GM12874 (cell line): ENCODE data around the gene POLR2A.

Experiments used
- TF ChIP-seq, protein P1 (sequence below): IDR thresholded peaks from 2 replicates; pipeline ENCODE4 v1.5.1; 2011; ENCODE audit warnings: low read depth, mild to moderate bottlenecking, control low read depth, low read length, moderate library complexity; ENCODE audit not compliant: insufficient read depth

POLR2A gene

DNA sequence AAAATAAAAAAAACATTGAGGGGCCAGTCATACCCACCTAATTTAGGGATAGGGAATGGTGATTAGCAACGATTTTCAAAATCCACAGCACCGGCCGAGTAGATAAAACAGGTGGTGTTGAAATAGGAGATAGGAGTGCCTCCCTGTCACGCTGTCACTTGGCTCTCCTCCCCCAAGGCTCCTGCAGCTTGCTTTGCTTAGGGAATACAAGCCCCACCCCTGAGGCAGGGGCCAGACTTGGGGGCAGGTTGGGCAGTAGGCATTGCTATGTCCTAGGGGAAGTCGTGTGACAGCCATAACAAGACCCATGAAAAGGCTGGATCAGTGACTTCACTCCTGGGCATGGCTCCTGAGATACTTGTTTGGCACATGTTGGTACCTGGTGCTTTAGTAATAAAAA is 25.8 kb downstream of the POLR2A start:
- TF ChIP-seq, protein P1, sequence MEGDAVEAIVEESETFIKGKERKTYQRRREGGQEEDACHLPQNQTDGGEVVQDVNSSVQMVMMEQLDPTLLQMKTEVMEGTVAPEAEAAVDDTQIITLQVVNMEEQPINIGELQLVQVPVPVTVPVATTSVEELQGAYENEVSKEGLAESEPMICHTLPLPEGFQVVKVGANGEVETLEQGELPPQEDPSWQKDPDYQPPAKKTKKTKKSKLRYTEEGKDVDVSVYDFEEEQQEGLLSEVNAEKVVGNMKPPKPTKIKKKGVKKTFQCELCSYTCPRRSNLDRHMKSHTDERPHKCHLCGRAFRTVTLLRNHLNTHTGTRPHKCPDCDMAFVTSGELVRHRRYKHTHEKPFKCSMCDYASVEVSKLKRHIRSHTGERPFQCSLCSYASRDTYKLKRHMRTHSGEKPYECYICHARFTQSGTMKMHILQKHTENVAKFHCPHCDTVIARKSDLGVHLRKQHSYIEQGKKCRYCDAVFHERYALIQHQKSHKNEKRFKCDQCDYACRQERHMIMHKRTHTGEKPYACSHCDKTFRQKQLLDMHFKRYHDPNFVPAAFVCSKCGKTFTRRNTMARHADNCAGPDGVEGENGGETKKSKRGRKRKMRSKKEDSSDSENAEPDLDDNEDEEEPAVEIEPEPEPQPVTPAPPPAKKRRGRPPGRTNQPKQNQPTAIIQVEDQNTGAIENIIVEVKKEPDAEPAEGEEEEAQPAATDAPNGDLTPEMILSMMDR, result no peak

DNA sequence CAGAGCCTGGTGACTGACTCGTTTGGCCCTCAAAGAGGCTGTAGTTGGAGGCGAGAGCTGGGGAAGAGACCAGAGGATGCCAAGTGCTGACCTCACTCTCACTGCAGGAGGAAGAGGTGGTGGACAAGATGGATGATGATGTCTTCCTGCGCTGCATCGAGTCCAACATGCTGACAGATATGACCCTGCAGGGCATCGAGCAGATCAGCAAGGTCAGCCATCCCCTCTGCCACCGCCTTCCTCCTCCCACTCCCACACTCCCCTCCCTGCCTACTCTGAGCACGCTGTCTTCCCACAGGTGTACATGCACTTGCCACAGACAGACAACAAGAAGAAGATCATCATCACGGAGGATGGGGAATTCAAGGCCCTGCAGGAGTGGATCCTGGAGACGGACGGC is 26.9 kb downstream of the POLR2A start:
- TF ChIP-seq, protein P1, result no peak

DNA sequence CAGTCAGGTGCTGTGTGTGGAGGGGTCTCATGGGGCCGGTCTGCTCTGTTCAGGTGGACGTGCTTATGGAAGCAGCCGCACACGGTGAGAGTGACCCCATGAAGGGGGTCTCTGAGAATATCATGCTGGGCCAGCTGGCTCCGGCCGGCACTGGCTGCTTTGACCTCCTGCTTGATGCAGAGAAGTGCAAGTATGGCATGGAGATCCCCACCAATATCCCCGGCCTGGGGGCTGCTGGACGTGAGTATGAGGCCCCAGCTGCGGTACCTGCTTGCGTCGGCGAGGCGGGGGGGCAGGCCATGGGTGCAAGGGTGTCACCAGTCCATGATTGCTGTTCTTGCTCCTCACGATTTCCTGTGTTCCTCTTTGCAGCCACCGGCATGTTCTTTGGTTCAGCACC is 27.9 kb downstream of the POLR2A start:
- TF ChIP-seq, protein P1, result no peak

DNA sequence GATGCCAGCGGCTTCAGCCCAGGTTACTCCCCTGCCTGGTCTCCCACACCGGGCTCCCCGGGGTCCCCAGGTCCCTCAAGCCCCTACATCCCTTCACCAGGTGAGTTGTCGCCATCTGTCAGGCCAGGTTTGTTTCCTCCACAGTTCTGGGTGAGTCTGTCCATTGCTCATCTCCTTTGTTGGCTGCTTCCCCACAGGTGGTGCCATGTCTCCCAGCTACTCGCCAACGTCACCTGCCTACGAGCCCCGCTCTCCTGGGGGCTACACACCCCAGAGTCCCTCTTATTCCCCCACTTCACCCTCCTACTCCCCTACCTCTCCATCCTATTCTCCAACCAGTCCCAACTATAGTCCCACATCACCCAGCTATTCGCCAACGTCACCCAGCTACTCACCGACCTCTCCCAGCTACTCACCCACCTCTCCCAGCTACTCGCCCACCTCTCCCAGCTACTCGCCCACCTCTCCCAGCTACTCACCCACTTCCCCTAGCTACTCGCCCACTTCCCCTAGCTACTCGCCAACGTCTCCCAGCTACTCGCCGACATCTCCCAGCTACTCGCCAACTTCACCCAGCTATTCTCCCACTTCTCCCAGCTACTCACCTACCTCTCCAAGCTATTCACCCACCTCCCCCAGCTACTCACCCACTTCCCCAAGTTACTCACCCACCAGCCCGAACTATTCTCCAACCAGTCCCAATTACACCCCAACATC is 28.8 kb downstream of the POLR2A start:
- TF ChIP-seq, protein P1, result no peak

DNA sequence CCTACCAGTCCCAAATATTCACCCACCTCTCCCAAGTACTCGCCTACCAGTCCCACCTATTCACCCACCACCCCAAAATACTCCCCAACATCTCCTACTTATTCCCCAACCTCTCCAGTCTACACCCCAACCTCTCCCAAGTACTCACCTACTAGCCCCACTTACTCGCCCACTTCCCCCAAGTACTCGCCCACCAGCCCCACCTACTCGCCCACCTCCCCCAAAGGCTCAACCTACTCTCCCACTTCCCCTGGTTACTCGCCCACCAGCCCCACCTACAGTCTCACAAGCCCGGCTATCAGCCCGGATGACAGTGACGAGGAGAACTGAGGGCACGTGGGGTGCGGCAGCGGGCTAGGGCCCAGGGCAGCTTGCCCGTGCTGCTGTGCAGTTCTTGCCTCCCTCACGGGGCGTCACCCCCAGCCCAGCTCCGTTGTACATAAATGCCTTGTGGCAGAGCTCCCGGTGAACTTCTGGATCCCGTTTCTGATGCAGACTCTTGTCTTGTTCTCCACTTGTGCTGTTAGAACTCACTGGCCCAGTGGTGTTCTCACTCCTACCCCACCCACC is 29.8 kb downstream of the POLR2A start:
- TF ChIP-seq, protein P1, result no peak

DNA sequence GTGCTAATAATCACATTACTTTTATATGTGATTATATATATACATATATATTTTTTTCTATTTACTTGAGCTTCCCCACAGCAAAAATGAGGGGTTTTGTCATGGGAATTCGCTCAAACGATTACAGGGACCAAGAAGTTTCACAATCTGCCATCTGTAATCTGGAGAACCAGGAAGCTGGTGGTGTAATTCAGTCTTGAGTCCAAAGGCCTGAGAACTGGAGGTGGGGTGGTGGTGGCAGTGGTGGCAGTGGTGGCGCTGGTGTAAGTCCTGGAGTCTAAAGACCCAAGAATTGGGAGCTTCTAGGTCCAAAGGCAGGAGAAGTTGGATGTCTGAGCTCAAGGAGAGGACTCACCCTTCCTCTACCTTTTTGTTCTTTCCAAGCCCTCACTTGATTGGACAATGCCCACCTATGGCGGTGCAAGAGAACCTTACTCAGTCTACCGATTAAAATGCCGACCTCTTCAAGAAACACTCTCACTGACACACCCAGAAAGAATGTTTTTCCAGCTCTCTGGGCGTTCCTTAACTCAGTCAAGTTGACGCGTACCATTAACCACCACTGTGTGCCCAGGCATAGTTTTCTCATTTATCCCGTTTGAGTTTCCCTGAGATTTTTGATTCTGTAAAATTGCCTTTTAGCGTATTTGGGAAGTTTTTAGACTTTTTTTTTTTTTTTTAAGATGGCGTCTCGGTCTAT is 31.9 kb downstream of the POLR2A start:
- TF ChIP-seq, protein P1, result no peak

DNA sequence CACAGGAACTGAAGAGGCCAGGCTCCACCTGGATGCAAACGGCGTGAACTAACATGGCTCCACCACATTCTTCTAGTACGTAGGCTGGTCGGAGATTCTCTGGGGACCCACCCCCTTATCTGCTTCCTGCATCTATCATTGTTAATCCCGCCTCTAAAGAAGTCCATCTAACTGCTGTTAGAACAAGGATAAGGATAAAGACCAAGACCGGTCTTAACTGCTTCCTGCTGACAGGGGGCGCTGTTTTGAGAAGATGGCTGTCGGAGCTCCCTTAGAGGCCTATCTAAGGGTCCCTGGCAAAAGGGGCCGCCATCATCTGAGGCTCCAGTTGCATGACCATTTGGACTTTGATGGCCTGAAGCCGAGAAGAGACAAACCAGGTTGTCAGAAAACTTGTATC is 38.9 kb downstream of the POLR2A start:
- TF ChIP-seq, protein P1, result peak; percentile 64
